ENCODE measurements around the gene FDXR.

DNA sequence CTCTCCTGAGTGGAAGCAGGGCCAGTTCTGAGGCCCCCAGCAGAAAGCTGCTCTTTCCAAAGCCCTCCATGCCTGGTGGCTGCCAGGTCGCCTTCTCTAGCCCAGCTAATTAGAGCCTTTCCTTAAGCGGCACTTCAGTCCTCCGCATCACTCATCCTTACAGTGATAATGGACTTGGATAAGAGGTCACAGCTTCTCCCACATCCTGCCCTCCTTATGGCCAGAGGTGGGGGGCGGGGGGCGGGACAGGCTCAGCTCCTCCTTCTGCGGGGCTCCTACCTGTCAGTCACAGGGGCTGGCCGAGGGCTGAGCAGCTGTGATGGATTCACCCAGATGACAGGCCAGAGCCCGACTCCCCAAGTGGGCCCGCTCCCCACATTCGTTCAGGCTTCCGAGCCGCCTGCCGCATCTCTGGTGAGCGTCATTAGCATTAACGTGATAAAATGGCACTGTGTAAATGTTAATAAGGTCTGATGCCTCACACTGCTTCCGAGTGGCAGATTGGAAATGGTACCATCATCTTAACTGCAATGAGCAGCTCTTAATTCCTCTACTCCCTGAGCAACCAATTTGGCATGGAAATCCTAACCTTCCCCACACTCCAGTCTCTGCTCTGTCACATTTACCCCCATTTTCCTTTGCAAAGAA is 54.4 kb downstream of the FDXR start:
- TF ChIP-seq, protein P1, sequence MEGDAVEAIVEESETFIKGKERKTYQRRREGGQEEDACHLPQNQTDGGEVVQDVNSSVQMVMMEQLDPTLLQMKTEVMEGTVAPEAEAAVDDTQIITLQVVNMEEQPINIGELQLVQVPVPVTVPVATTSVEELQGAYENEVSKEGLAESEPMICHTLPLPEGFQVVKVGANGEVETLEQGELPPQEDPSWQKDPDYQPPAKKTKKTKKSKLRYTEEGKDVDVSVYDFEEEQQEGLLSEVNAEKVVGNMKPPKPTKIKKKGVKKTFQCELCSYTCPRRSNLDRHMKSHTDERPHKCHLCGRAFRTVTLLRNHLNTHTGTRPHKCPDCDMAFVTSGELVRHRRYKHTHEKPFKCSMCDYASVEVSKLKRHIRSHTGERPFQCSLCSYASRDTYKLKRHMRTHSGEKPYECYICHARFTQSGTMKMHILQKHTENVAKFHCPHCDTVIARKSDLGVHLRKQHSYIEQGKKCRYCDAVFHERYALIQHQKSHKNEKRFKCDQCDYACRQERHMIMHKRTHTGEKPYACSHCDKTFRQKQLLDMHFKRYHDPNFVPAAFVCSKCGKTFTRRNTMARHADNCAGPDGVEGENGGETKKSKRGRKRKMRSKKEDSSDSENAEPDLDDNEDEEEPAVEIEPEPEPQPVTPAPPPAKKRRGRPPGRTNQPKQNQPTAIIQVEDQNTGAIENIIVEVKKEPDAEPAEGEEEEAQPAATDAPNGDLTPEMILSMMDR (IDR thresholded peaks at IDR 0.05) = no peak
- no peak for TF ChIP-seq POLR2A (IDR thresholded peaks at IDR 0.05)

All from adrenal gland (tissue), 5 donors.